SK-N-SH treated with all-trans-retinoic acid at 6 μM for 48 hours (cell line): ENCODE results near the gene SLC2A6.

Experiments
- ATAC-seq: fragments of 200-7000 bp; cut with Tn5 transposase; 3 replicates; pipeline ENCODE4 v1.9.1; 2020; ENCODE audit warnings: mild to moderate bottlenecking, moderate library complexity
- ARNTL ChIP-seq: fragments of 450-650 bp; formaldehyde crosslinking; IDR thresholded peaks from 2 replicates; pipeline ENCODE4 v1.5.0; 2020; ENCODE audit warnings: low read depth, mild to moderate bottlenecking, moderate library complexity, borderline replicate concordance
- BACH2 ChIP-seq: fragments of 250-450 bp; sonication (Bioruptor Pico); IDR thresholded peaks from 2 replicates; pipeline ENCODE4 v1.9.0; 2021; ENCODE audit warnings: mild to moderate bottlenecking, borderline replicate concordance
- CSDC2 ChIP-seq: fragments of 250-450 bp; sonication (Bioruptor Pico); IDR thresholded peaks from 2 replicates; pipeline ENCODE4 v1.5.0; 2020; ENCODE audit warnings: mild to moderate bottlenecking, moderate library complexity
- ESRRG ChIP-seq: fragments of 250-450 bp; sonication (Bioruptor Pico); IDR thresholded peaks from 2 replicates; pipeline ENCODE4 v1.6.1; 2021; ENCODE audit warnings: mild to moderate bottlenecking
- ISL1 ChIP-seq: fragments of 250-450 bp; sonication (Bioruptor Pico); IDR thresholded peaks from 2 replicates; pipeline ENCODE4 v2.1.2; 2022; ENCODE audit warnings: mild to moderate bottlenecking, moderate library complexity
- OSR1 ChIP-seq: fragments of 250-450 bp; sonication (Bioruptor Pico); IDR thresholded peaks from 2 replicates; pipeline ENCODE4 v1.8.0; 2022; ENCODE audit warnings: moderate library complexity, mild to moderate bottlenecking, inconsistent platforms
- PPARA ChIP-seq: fragments of 250-450 bp; sonication (Bioruptor Pico); IDR thresholded peaks from 2 replicates; pipeline ENCODE4 v1.5.0; 2020; ENCODE audit warnings: mild to moderate bottlenecking, borderline replicate concordance
- RARB ChIP-seq: fragments of 250-450 bp; sonication (Bioruptor Pico); IDR thresholded peaks from 2 replicates; pipeline ENCODE4 v1.8.0; 2021; ENCODE audit warnings: mild to moderate bottlenecking, moderate library complexity
- SNAI2 ChIP-seq: fragments of 250-450 bp; sonication (Bioruptor Pico); IDR thresholded peaks from 2 replicates; pipeline ENCODE4 v1.5.0; 2020; ENCODE audit warnings: mild to moderate bottlenecking, moderate library complexity
- TCF4 ChIP-seq: fragments of 250-450 bp; sonication (Bioruptor Pico); IDR thresholded peaks from 2 replicates; pipeline ENCODE4 v1.8.0; 2021; ENCODE audit warnings: mild to moderate bottlenecking, moderate library complexity, borderline replicate concordance
- TOX ChIP-seq: fragments of 250-450 bp; sonication (Bioruptor Pico); IDR thresholded peaks from 2 replicates; pipeline ENCODE4 v1.8.0; 2021; ENCODE audit warnings: mild to moderate bottlenecking, moderate library complexity, borderline replicate concordance
- ZC3H10 ChIP-seq: fragments of 250-450 bp; sonication (Bioruptor Pico); IDR thresholded peaks from 2 replicates; pipeline ENCODE4 v1.5.1; 2021; ENCODE audit warnings: mild to moderate bottlenecking, moderate library complexity
- ZFP3 ChIP-seq: fragments of 250-450 bp; sonication (Bioruptor Pico); IDR thresholded peaks from 2 replicates; pipeline ENCODE4 v1.5.0; 2020; ENCODE audit warnings: mild to moderate bottlenecking, moderate library complexity
- ZFP30 ChIP-seq: fragments of 450-650 bp; formaldehyde crosslinking; IDR thresholded peaks from 2 replicates; pipeline ENCODE4 v1.5.0; 2022; ENCODE audit warnings: mild to moderate bottlenecking, moderate library complexity
- ZNF565 ChIP-seq: fragments of 450-650 bp; formaldehyde crosslinking; conservative IDR thresholded peaks from 2 replicates; pipeline ENCODE4 v1.5.0; 2020; ENCODE audit warnings: low read depth, mild to moderate bottlenecking, moderate library complexity
- ZNF70 ChIP-seq: fragments of 450-650 bp; formaldehyde crosslinking; IDR thresholded peaks from 2 replicates; pipeline ENCODE4 v1.5.0; 2020; ENCODE audit warnings: mild to moderate bottlenecking, moderate library complexity
- ZNF8 ChIP-seq: fragments of 450-650 bp; formaldehyde crosslinking; IDR thresholded peaks from 2 replicates; pipeline ENCODE4 v1.5.0; 2020; ENCODE audit warnings: mild to moderate bottlenecking, moderate library complexity
- TF ChIP-seq, protein P1 (sequence below): fragments of 250-450 bp; sonication (Bioruptor Pico); IDR thresholded peaks from 2 replicates; pipeline ENCODE4 v1.8.0; 2021; ENCODE audit warnings: low read depth, mild to moderate bottlenecking, moderate library complexity, borderline replicate concordance
- TF ChIP-seq, protein P2 (sequence below): fragments of 250-450 bp; sonication (Bioruptor Pico); IDR thresholded peaks from 2 replicates; pipeline ENCODE4 v1.5.0; 2020; ENCODE audit warnings: mild to moderate bottlenecking, moderate library complexity
- TF ChIP-seq, protein P3 (sequence below): fragments of 250-450 bp; sonication (Bioruptor Pico); IDR thresholded peaks from 2 replicates; pipeline ENCODE4 v1.5.1; 2020; ENCODE audit warnings: low read depth, mild to moderate bottlenecking, moderate library complexity
- TF ChIP-seq, protein P4 (sequence below): fragments of 250-450 bp; sonication (Bioruptor Pico); IDR thresholded peaks from 2 replicates; pipeline ENCODE4 v1.8.0; 2020; ENCODE audit warnings: mild to moderate bottlenecking, moderate library complexity, borderline replicate concordance
- TF ChIP-seq, protein P5 (sequence below): fragments of 250-450 bp; sonication (Bioruptor Pico); IDR thresholded peaks from 2 replicates; pipeline ENCODE4 v1.5.1; 2021; ENCODE audit warnings: mild to moderate bottlenecking, moderate library complexity

Gene SLC2A6

DNA sequence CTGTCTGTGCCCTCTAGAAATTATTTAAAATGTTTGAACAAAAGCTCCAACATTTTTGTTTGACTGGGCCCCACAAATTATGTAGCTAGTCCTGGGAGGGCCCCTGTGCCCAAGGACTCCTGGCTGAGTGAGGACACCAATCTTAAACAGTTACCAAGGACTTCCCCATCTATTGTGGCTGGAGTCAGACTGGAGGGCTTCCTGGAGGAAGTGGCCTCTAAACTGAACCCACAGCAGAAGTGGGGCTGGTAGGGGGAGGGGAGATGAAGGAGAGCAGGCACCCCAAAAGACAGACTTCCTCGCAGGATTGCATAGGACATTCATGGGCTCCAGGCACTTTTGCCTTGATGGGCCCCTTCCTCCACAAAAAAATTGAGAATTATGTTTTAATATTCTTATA is 48.7 kb downstream of the SLC2A6 start:
- TF ChIP-seq ARNTL (CRISPR knock-in tag) (no peak), ZNF565 (CRISPR knock-in tag) (no peak), ZFP30 (CRISPR knock-in tag) (no peak), ZFP3 (no peak), OSR1 (CRISPR knock-in tag) (no peak), SNAI2 (CRISPR knock-in tag) (no peak), ESRRG (CRISPR knock-in tag) (no peak), RARB (no peak), ISL1 (CRISPR knock-in tag) (no peak), BACH2 (no peak), PPARA (no peak), ZNF8 (CRISPR knock-in tag) (no peak), CSDC2 (no peak), ZNF70 (CRISPR knock-in tag) (no peak), TOX (no peak), ZC3H10 (CRISPR knock-in tag) (no peak)
- TF ChIP-seq, protein P1, sequence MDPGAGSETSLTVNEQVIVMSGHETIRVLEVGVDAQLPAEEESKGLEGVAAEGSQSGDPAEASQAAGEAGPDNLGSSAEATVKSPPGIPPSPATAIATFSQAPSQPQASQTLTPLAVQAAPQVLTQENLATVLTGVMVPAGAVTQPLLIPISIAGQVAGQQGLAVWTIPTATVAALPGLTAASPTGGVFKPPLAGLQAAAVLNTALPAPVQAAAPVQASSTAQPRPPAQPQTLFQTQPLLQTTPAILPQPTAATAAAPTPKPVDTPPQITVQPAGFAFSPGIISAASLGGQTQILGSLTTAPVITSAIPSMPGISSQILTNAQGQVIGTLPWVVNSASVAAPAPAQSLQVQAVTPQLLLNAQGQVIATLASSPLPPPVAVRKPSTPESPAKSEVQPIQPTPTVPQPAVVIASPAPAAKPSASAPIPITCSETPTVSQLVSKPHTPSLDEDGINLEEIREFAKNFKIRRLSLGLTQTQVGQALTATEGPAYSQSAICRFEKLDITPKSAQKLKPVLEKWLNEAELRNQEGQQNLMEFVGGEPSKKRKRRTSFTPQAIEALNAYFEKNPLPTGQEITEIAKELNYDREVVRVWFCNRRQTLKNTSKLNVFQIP (CRISPR knock-in tag) = no peak
- TF ChIP-seq, protein P2, sequence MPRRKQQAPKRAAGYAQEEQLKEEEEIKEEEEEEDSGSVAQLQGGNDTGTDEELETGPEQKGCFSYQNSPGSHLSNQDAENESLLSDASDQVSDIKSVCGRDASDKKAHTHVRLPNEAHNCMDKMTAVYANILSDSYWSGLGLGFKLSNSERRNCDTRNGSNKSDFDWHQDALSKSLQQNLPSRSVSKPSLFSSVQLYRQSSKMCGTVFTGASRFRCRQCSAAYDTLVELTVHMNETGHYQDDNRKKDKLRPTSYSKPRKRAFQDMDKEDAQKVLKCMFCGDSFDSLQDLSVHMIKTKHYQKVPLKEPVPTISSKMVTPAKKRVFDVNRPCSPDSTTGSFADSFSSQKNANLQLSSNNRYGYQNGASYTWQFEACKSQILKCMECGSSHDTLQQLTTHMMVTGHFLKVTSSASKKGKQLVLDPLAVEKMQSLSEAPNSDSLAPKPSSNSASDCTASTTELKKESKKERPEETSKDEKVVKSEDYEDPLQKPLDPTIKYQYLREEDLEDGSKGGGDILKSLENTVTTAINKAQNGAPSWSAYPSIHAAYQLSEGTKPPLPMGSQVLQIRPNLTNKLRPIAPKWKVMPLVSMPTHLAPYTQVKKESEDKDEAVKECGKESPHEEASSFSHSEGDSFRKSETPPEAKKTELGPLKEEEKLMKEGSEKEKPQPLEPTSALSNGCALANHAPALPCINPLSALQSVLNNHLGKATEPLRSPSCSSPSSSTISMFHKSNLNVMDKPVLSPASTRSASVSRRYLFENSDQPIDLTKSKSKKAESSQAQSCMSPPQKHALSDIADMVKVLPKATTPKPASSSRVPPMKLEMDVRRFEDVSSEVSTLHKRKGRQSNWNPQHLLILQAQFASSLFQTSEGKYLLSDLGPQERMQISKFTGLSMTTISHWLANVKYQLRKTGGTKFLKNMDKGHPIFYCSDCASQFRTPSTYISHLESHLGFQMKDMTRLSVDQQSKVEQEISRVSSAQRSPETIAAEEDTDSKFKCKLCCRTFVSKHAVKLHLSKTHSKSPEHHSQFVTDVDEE = no peak
- TF ChIP-seq, protein P3, sequence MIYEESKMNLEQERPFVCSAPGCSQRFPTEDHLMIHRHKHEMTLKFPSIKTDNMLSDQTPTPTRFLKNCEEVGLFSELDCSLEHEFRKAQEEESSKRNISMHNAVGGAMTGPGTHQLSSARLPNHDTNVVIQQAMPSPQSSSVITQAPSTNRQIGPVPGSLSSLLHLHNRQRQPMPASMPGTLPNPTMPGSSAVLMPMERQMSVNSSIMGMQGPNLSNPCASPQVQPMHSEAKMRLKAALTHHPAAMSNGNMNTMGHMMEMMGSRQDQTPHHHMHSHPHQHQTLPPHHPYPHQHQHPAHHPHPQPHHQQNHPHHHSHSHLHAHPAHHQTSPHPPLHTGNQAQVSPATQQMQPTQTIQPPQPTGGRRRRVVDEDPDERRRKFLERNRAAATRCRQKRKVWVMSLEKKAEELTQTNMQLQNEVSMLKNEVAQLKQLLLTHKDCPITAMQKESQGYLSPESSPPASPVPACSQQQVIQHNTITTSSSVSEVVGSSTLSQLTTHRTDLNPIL (CRISPR knock-in tag) = no peak
- TF ChIP-seq, protein P4, sequence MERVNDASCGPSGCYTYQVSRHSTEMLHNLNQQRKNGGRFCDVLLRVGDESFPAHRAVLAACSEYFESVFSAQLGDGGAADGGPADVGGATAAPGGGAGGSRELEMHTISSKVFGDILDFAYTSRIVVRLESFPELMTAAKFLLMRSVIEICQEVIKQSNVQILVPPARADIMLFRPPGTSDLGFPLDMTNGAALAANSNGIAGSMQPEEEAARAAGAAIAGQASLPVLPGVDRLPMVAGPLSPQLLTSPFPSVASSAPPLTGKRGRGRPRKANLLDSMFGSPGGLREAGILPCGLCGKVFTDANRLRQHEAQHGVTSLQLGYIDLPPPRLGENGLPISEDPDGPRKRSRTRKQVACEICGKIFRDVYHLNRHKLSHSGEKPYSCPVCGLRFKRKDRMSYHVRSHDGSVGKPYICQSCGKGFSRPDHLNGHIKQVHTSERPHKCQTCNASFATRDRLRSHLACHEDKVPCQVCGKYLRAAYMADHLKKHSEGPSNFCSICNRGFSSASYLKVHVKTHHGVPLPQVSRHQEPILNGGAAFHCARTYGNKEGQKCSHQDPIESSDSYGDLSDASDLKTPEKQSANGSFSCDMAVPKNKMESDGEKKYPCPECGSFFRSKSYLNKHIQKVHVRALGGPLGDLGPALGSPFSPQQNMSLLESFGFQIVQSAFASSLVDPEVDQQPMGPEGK (CRISPR knock-in tag) = no peak
- no peak for ATAC-seq

DNA sequence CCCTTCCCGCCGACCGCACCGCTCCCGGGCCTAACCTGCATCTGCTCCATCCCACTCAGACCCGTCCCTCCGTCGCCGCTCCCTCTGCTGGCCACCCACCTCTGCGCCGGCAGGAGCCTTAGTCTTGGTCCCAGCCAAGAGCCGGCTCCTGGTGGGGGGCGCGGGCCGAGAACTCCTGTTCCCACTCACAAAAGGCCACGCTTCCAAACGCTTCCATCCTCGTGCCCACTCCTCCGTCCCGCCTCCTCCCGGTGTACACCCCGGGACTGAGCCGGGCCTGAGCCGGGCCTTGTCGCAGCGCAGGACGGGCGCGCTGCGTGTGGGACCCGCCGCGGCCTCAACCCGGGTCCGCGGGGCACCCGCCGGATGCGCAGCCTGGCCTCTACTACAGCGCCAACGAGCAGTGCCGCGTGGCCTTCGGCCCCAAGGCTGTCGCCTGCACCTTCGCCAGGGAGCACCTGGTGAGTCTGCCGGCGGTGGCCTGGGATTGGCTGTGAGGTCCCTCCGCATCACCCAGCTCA is 49.2 kb downstream of the SLC2A6 start:
- no peak for TF ChIP-seq ZFP3
- TF ChIP-seq TOX = no peak
- TF ChIP-seq, protein P5, sequence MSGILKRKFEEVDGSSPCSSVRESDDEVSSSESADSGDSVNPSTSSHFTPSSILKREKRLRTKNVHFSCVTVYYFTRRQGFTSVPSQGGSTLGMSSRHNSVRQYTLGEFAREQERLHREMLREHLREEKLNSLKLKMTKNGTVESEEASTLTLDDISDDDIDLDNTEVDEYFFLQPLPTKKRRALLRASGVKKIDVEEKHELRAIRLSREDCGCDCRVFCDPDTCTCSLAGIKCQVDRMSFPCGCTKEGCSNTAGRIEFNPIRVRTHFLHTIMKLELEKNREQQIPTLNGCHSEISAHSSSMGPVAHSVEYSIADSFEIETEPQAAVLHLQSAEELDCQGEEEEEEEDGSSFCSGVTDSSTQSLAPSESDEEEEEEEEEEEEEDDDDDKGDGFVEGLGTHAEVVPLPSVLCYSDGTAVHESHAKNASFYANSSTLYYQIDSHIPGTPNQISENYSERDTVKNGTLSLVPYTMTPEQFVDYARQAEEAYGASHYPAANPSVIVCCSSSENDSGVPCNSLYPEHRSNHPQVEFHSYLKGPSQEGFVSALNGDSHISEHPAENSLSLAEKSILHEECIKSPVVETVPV = no peak
- TF ChIP-seq ZC3H10 (CRISPR knock-in tag) = no peak
- TF ChIP-seq ZNF565 (CRISPR knock-in tag) = no peak
- no peak for TF ChIP-seq CSDC2
- TF ChIP-seq RARB = no peak
- TF ChIP-seq TCF4 (CRISPR knock-in tag) = no peak
- TF ChIP-seq ZNF8 (CRISPR knock-in tag) = no peak
- ATAC-seq = no peak; the same call in 2 of the 3 replicates

DNA sequence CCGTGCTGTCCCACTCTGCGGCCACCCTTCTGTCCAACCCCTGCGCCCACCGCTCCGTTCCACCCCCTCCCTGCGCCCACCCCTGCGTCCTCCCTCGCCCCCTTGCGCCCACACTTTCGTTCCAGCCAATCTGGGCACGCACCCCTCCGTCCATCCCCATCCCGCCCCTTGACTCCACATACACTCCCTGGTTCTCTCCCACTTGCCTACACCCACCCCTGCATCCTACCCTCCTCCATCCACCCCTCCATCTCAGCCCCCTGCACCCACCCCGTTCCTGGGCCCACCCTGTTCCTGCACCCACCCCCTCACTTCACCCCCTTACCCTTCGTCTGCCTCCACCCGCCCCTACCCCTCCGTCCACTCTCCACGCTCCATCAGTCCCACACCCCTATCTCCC is 49.7 kb downstream of the SLC2A6 start:
- no peak for ATAC-seq
- no peak for TF ChIP-seq ZNF565 (CRISPR knock-in tag)
- TF ChIP-seq TOX = no peak
- no peak for TF ChIP-seq ZFP30 (CRISPR knock-in tag)
- TF ChIP-seq ZNF8 (CRISPR knock-in tag) = no peak
- no peak for TF ChIP-seq ESRRG (CRISPR knock-in tag)
- TF ChIP-seq, protein P5 = no peak
- TF ChIP-seq, protein P4 (CRISPR knock-in tag) = no peak
- TF ChIP-seq, protein P2 = no peak
- TF ChIP-seq PPARA = no peak
- TF ChIP-seq CSDC2 = no peak
- TF ChIP-seq TCF4 (CRISPR knock-in tag) = no peak
- TF ChIP-seq RARB = no peak
